Measurements from ENCODE around the gene KCNS3.

DNA sequence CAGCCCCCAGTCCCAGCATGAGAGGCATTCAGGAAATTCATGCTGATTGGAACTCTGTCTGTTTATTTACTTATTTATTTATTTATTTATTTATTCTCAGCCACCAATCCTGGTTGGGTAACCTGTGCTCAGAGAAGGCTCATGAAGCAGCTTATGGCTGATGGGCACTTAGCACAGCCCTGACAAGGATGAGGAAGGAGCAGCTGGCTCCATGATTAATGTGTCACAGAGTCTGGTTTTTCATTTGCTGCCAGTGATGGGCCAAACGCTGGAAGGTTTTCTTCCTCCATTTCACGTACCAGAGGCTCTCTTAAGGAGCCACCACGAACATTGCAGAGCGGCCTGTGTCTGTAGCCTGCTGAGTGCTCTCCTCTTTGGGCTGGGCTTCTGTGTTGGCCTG is 28.3 kb upstream of the KCNS3 start:
- TF ChIP-seq, protein P1, sequence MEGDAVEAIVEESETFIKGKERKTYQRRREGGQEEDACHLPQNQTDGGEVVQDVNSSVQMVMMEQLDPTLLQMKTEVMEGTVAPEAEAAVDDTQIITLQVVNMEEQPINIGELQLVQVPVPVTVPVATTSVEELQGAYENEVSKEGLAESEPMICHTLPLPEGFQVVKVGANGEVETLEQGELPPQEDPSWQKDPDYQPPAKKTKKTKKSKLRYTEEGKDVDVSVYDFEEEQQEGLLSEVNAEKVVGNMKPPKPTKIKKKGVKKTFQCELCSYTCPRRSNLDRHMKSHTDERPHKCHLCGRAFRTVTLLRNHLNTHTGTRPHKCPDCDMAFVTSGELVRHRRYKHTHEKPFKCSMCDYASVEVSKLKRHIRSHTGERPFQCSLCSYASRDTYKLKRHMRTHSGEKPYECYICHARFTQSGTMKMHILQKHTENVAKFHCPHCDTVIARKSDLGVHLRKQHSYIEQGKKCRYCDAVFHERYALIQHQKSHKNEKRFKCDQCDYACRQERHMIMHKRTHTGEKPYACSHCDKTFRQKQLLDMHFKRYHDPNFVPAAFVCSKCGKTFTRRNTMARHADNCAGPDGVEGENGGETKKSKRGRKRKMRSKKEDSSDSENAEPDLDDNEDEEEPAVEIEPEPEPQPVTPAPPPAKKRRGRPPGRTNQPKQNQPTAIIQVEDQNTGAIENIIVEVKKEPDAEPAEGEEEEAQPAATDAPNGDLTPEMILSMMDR (IDR thresholded peaks at IDR 0.05): no peak
- no peak for TF ChIP-seq POLR2A (IDR thresholded peaks at IDR 0.05; ENCODE audit: low read depth)
- no peak for TF ChIP-seq EP300 (IDR thresholded peaks at IDR 0.05)
- TF ChIP-seq POLR2AphosphoS5 (IDR thresholded peaks at IDR 0.05): no peak
